Trophoblast cell (in vitro differentiated cells and primary cell): ENCODE data around the gene ORMDL2.
"Not testable (repeated sequence)": the region's sequence is repeated elsewhere in the genome, so short reads cannot be mapped to it uniquely, and the experiment has no call there.

ENCODE experiments used
- DNase-seq, 2 donors: peaks; one replicate each; pipeline ENCODE4 v3.0.0-alpha.2; 2016
- H2AFZ ChIP-seq: 2 replicates; pipeline ENCODE4 v1.6.1; 2013; ENCODE audit warnings: low read length, moderate library complexity, mild to moderate bottlenecking; ENCODE audit not compliant: insufficient read depth, poor library complexity
- H2AK5ac ChIP-seq: 2 replicates; pipeline ENCODE4 v1.6.1; 2013; ENCODE audit warnings: mild to moderate bottlenecking, low read length
- H2BK120ac ChIP-seq: 2 replicates; pipeline ENCODE4 v1.6.1; 2013; ENCODE audit warnings: low read length, mild to moderate bottlenecking, moderate library complexity; ENCODE audit not compliant: insufficient read depth, poor library complexity
- H2BK12ac ChIP-seq: 2 replicates; pipeline ENCODE4 v1.6.1; 2013; ENCODE audit warnings: mild to moderate bottlenecking, low read length, moderate library complexity
- H2BK5ac ChIP-seq: 2 replicates; pipeline ENCODE4 v1.6.1; 2013; ENCODE audit warnings: low read length, low read depth, moderate library complexity, mild to moderate bottlenecking; ENCODE audit not compliant: poor library complexity
- H3K14ac ChIP-seq: 2 replicates; pipeline ENCODE4 v1.6.1; 2013; ENCODE audit warnings: mild to moderate bottlenecking, low read length
- H3K18ac ChIP-seq: 2 replicates; pipeline ENCODE4 v1.6.1; 2013; ENCODE audit warnings: mild to moderate bottlenecking, low read length
- H3K23ac ChIP-seq: 2 replicates; pipeline ENCODE4 v1.6.1; 2013; ENCODE audit warnings: low read length
- H3K27ac ChIP-seq: 2 replicates; pipeline ENCODE4 v1.5.1; 2013; ENCODE audit warnings: low read depth, mild to moderate bottlenecking, inconsistent platforms, low read length, moderate library complexity
- H3K27me3 ChIP-seq: 2 replicates; pipeline ENCODE4 v1.6.1; 2013; ENCODE audit warnings: inconsistent platforms, mild to moderate bottlenecking, low read length, moderate library complexity; ENCODE audit not compliant: insufficient read depth
- H3K36me3 ChIP-seq, 2 experiments: 1 replicate in 1 of 2; 2 replicates in 1 of 2; pipeline ENCODE4 v1.6.1; 2013; ENCODE audit warnings: low read length in 2 of 2, mild to moderate bottlenecking in 2 of 2, moderate library complexity in 1 of 2; ENCODE audit not compliant: insufficient read depth in 2 of 2, control insufficient read depth in 1 of 2
- H3K4ac ChIP-seq: 2 replicates; pipeline ENCODE4 v1.6.1; 2013; ENCODE audit warnings: low read depth, mild to moderate bottlenecking, low read length, moderate library complexity
- H3K4me1 ChIP-seq, 2 experiments: 1 replicate in 1 of 2; 2 replicates in 1 of 2; pipeline ENCODE4 v1.6.1; 2013; ENCODE audit warnings: low read length in 2 of 2, mild to moderate bottlenecking in 2 of 2, moderate library complexity in 1 of 2; ENCODE audit not compliant: insufficient read depth in 2 of 2, control insufficient read depth in 1 of 2
- H3K4me2 ChIP-seq: 2 replicates; pipeline ENCODE4 v1.6.1; 2013; ENCODE audit warnings: inconsistent platforms, mild to moderate bottlenecking, low read length, moderate library complexity
- H3K4me3 ChIP-seq: 2 replicates; pipeline ENCODE4 v1.5.1; 2013; ENCODE audit warnings: mild to moderate bottlenecking, low read depth, low read length, inconsistent platforms
- H3K79me1 ChIP-seq: one replicate; pipeline ENCODE4 v1.6.1; 2013; ENCODE audit warnings: low read length
- H3K79me2 ChIP-seq: 2 replicates; pipeline ENCODE4 v1.6.1; 2013; ENCODE audit warnings: low read length, mild to moderate bottlenecking; ENCODE audit not compliant: control insufficient read depth, insufficient read depth, poor library complexity
- H3K9ac ChIP-seq: 2 replicates; pipeline ENCODE4 v1.6.1; 2013; ENCODE audit warnings: mild to moderate bottlenecking, low read length
- H3K9me3 ChIP-seq: 2 replicates; pipeline ENCODE4 v1.6.1; 2013; ENCODE audit warnings: low read depth, mild to moderate bottlenecking, control low read depth, inconsistent platforms, low read length; ENCODE audit not compliant: insufficient read depth
- H4K12ac ChIP-seq: 2 replicates; pipeline ENCODE4 v1.6.1; 2013; ENCODE audit warnings: low read depth, mild to moderate bottlenecking, low read length, moderate library complexity
- H4K8ac ChIP-seq: 2 replicates; pipeline ENCODE4 v1.6.1; 2013; ENCODE audit warnings: low read depth, mild to moderate bottlenecking, low read length, moderate library complexity
- H4K91ac ChIP-seq: one replicate; pipeline ENCODE4 v1.6.1; 2013; ENCODE audit warnings: low read depth, mild to moderate bottlenecking, low read length, moderate library complexity
- WGBS: extraction: QIAGEN DNeasy Blood & Tissue Kit; methylation state at CpG from one replicate; pipeline ENCODE4 v1.1.7; 2013; ENCODE audit warnings: missing lambda C conversion rate; ENCODE audit not compliant: insufficient read length, insufficient coverage; ENCODE audit errors: extremely low coverage; 5-methylcytosine and 5-hydroxymethylcytosine counted together

Gene ORMDL2

DNA sequence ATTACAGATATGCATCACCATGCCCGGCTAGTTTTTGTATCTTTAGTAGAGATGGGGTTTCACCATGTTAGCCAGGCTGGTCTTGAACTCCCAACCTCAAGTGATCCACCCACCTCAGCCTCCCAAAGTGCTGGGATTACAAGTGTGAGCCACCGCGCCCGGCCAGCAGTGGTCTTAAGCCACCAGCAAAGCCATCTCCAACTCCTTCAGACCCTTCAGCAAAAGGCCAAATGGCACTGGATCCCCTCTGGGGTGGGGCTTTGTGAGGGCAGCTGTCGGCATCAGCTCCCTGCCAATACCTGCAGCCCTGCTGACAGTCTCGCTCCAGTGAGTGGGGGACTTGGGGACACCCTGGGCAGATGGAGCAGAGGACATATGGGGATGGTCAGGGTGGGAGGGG is 16.6 kb downstream of the ORMDL2 start:
- H3K14ac ChIP-seq, H2BK120ac ChIP-seq, H3K79me2 ChIP-seq, H2AK5ac ChIP-seq, H2BK12ac ChIP-seq, H2BK5ac ChIP-seq, H3K4me3 ChIP-seq, H3K27me3 ChIP-seq, H3K27ac ChIP-seq, H4K8ac ChIP-seq, H3K18ac ChIP-seq, DNase-seq, H3K36me3 ChIP-seq, H4K12ac ChIP-seq, H3K4ac ChIP-seq, H3K9me3 ChIP-seq, H3K23ac ChIP-seq, H3K9ac ChIP-seq, H3K4me2 ChIP-seq, H2AFZ ChIP-seq, H4K91ac ChIP-seq: not testable (repeated sequence)
- peaks cover 13% of the 10 kb centered on the region for H3K79me1 ChIP-seq
- H3K4me1 ChIP-seq = peaks cover 9 to 12% of the 10 kb centered on the region in 2 experiments
- no CpG with 5 or more reads among the region's 6 CpGs for WGBS

DNA sequence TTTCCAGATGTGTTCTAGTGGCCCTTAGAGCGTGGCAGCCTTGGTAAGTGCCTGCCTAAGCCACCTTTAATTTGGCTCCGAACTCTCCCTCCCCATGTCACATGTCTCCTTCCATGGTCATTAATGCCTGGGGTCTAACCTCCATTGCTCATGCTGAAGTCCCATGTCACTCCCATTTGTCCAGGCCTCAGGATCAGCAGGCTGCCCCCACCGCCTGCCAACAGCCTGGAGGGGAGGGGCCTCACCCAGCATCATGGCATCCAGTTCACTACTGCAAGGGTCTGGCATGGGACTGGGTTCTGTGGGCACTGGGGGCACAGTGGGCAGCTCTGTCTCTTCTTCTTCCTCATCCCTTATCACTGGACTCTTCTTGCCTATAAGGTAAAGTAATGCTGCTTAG is 20.5 kb downstream of the ORMDL2 start:
- Histone ChIP-seq H2BK5ac (no peak overlapping the region), H2BK120ac (no peak overlapping the region), H2BK12ac (no peak overlapping the region), H4K91ac (no peak overlapping the region), H3K36me3 (peaks cover 0 to 2% of the 10 kb centered on the region in 2 experiments), H2AFZ (no peak overlapping the region), H3K4me1 (peaks cover 19% of the 10 kb centered on the region in 2 experiments), H3K27ac (no peak overlapping the region), H3K18ac (no peak overlapping the region), H3K79me1 (peaks cover 9% of the 10 kb centered on the region), H3K9ac (no peak overlapping the region), H3K14ac (no peak overlapping the region), H2AK5ac (no peak overlapping the region), H3K9me3 (no peaks in the 10 kb centered on the region), H3K79me2 (peaks cover 4% of the 10 kb centered on the region), H4K12ac (no peak overlapping the region), H3K27me3 (no peaks in the 10 kb centered on the region), H3K4ac (no peak overlapping the region), H4K8ac (no peak overlapping the region), H3K23ac (no peak overlapping the region), H3K4me3 (no peak overlapping the region), H3K4me2 (no peak overlapping the region)
- no CpG with 5 or more reads among the region's 3 CpGs for WGBS
- no peak for DNase-seq

DNA sequence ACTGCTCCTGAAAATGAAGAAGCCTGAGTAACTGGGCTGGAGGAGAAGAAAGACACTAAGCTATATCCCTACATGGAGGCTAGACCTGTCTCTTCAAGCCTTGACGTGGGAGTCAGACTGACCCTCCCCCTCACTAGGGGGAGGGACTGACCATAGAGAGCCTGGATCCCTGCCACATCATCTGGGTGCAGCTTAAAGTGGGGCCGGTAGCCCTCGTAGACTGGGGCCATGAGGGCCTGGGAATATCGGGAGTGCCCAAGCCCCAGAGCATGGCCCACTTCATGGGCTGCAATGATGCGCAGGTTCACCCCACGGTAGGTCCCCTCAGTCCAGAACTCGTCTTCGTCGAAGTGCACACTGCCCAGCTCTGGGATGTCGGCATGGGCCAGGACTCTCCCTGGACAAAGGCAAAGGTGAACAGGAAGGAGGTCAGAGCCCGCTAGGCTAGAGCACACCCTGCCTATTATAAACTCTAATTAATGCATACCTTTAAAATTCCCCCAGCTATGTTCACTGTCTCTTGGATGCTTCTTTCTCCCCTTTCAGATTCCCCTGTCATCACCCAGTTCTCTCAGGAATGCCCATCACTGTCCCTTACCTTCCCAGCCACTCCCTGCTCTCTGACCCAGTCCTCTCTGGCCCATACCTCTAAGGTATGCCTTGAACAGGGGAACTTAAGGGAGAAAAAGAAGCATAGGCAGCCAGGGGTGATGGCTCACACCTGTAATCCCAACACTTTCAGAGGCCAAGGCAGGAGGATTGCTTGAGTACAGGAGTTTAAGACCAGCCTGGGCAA is 21.7 kb downstream of the ORMDL2 start:
- Histone ChIP-seq H3K14ac (no peak overlapping the region), H2BK12ac (no peak overlapping the region), H3K23ac (no peak overlapping the region), H2BK5ac (no peak overlapping the region), H4K12ac (no peak overlapping the region), H3K79me1 (peaks cover 9% of the 10 kb centered on the region), H2AK5ac (no peak overlapping the region), H3K4ac (no peak overlapping the region), H3K4me2 (no peak overlapping the region), H2AFZ (no peak overlapping the region), H3K4me1 (peaks cover 19 to 20% of the 10 kb centered on the region in 2 experiments), H3K4me3 (no peak overlapping the region), H3K27me3 (no peaks in the 10 kb centered on the region), H3K36me3 (peaks cover 0 to 2% of the 10 kb centered on the region in 2 experiments), H3K27ac (no peak overlapping the region), H2BK120ac (no peak overlapping the region), H3K9me3 (no peaks in the 10 kb centered on the region), H4K91ac (no peak overlapping the region), H3K79me2 (peaks cover 4% of the 10 kb centered on the region), H3K9ac (no peak overlapping the region), H4K8ac (no peak overlapping the region), H3K18ac (no peak overlapping the region)
- WGBS = no CpG with 5 or more reads among the region's 11 CpGs
- DNase-seq = peak; percentile 97

DNA sequence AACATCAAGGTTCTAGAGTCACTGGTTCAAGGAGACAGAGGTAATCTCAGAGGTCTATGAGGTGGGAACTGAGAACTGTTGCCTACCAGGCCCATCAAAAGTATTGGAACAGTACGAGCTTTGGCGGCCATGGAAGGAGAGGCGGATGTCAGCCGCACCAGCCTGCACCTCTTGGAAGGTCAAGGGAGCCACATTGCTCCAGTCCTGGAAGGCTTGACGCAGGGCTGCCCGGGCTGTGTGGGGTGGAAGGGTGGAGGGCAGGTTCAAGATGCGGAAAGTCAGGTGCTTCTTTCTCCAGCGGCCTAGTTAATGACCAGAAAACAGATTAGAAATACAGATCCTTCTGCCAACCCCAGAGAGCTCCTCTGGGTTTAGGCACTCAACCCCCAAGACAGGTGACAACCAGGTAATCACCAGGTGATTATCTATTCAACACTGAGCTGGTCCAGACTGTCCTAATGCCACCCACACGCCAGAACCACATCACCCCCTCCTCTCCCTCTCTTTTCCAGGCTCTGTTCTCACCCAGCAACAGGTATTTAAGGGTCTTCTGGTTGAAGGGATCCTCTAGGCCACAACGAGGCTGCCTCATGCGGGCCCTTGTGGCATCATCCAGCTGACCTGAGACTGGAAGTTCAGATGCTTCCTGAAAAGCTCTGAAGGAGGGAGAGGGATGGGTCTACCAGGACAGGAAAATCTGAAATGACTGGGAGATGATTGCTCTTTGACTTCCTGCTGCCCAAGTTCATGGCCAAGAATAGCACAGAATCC is 22.9 kb downstream of the ORMDL2 start:
- Histone ChIP-seq H3K23ac (no peak overlapping the region), H3K18ac (no peak overlapping the region), H4K8ac (no peak overlapping the region), H3K27me3 (no peaks in the 10 kb centered on the region), H2BK12ac (peak overlapping the region; percentile 21), H2AK5ac (no peak overlapping the region), H3K4me3 (no peak overlapping the region), H2BK5ac (no peak overlapping the region), H4K91ac (peak overlapping the region; percentile 25), H2AFZ (no peak overlapping the region), H3K9me3 (no peaks in the 10 kb centered on the region), H3K79me2 (peaks cover 4% of the 10 kb centered on the region), H3K79me1 (peaks cover 9% of the 10 kb centered on the region), H2BK120ac (no peak overlapping the region), H3K36me3 (peaks cover 0 to 2% of the 10 kb centered on the region in 2 experiments), H3K27ac (no peak overlapping the region), H4K12ac (no peak overlapping the region), H3K4ac (no peak overlapping the region), H3K9ac (no peak overlapping the region), H3K14ac (no peak overlapping the region), H3K4me1 (peaks cover 19 to 20% of the 10 kb centered on the region in 2 experiments), H3K4me2 (no peak overlapping the region)
- DNase-seq = peak in 1 of 2 donors; percentile 39
- WGBS = no CpG with 5 or more reads among the region's 11 CpGs
